GM12892 (cell line): ENCODE data around the gene LY6G5B.

ENCODE experiments used
- DNase-seq: peaks from one replicate; pipeline ENCODE4 v3.0.0; 2011; ENCODE audit not compliant: insufficient read length
- FAIRE-seq: peaks from 2 replicates; lab custom pipeline; 2011; peaks lifted over from hg19 to GRCh38; lab: Jason Lieb, UNC
- POLR2A ChIP-seq: IDR thresholded peaks from 2 replicates; pipeline ENCODE4 v1.6.1; 2011; ENCODE audit warnings: low read depth, low read length, control low read depth
- POLR2AphosphoS5 ChIP-seq: IDR thresholded peaks from 2 replicates; pipeline ENCODE4 v1.6.1; 2011; ENCODE audit warnings: low read depth, low read length, control low read depth
- TAF1 ChIP-seq: IDR thresholded peaks from 2 replicates; pipeline ENCODE4 v1.6.1; 2011; ENCODE audit warnings: low read depth, mild to moderate bottlenecking, control low read depth, low read length, borderline replicate concordance

LY6G5B gene

GRCh38 chr6:31643818-31644454, 25.8 kb upstream of the LY6G5B start:
- no peak for FAIRE-seq
- no peak for TF ChIP-seq TAF1
- TF ChIP-seq POLR2A: no peak
- no peak for TF ChIP-seq POLR2AphosphoS5

GRCh38 chr6:31645325-31645724, 24.5 kb upstream of the LY6G5B start:
- no peak for DNase-seq
- no peak for TF ChIP-seq POLR2A
- no peak for TF ChIP-seq TAF1
- no peak for TF ChIP-seq POLR2AphosphoS5
- FAIRE-seq: no peak

More at GRCh38 chr6:31643818-31644454, 25.8 kb upstream of the LY6G5B start:
- no peak for DNase-seq

- TF ChIP-seq POLR2AphosphoS5: no peak
- TF ChIP-seq TAF1: no peak
- TF ChIP-seq POLR2A: no peak
- DNase-seq: no peak
- peak; percentile 62 for FAIRE-seq
Measured at GRCh38 chr6:31651602-31652191, 18.1 kb upstream of the LY6G5B start.

GRCh38 chr6:31652925-31653724, 16.7 kb upstream of the LY6G5B start:
- FAIRE-seq (no peak), DNase-seq (peak; percentile 91)
- TF ChIP-seq TAF1: peak; percentile 43; the same call in 1 of the 2 replicates
- peak; percentile 41; the same call in 1 of the 2 replicates for TF ChIP-seq POLR2A
- no peak; the same call in 1 of the 2 replicates for TF ChIP-seq POLR2AphosphoS5

- DNase-seq (no peak), FAIRE-seq (no peak)
- TF ChIP-seq POLR2A (no peak), POLR2AphosphoS5 (no peak), TAF1 (no peak)
Measured at GRCh38 chr6:31654574-31655348, 15.0 kb upstream of the LY6G5B start.

- FAIRE-seq (no peak), DNase-seq (no peak)
- TF ChIP-seq TAF1 (no peak), POLR2AphosphoS5 (no peak), POLR2A (no peak)
Measured at GRCh38 chr6:31655349-31656237, 14.2 kb upstream of the LY6G5B start, which contains the start of gene APOM. APOM (plus strand) TSS chr6:31655894; CDS start chr6:31655967, 73 bp downstream.

GRCh38 chr6:31657406-31658157, 12.2 kb upstream of the LY6G5B start:
- TF ChIP-seq POLR2A: no peak
- no peak for TF ChIP-seq TAF1
- TF ChIP-seq POLR2AphosphoS5: no peak
- no peak for FAIRE-seq
- DNase-seq: no peak

GRCh38 chr6:31658158-31658688, 11.6 kb upstream of the LY6G5B start:
- FAIRE-seq (no peak), DNase-seq (no peak)
- no peak for TF ChIP-seq POLR2A
- 0 out of 2 replicates have a peak, but pooled peaks have one; percentile 17 for TF ChIP-seq POLR2AphosphoS5

- DNase-seq (no peak), FAIRE-seq (no peak)
- TF ChIP-seq POLR2A (no peak), POLR2AphosphoS5 (no peak), TAF1 (no peak)
Measured at GRCh38 chr6:31658983-31659648, 10.7 kb upstream of the LY6G5B start.
